GM23248 (cell line): ENCODE data around the gene ST3GAL3. TPM values are rescaled to one million over a fixed set of nuclear protein-coding genes. Genes with fewer than 3 reads are reported as not detected.

Source experiments
- DNase-seq: peaks from one replicate; pipeline ENCODE4 v3.0.0-alpha.2; 2015
- H2AFZ ChIP-seq: fragments of 200-600 bp; sonication (generic); 2 replicates; pipeline ENCODE4 v1.6.1; 2016; ENCODE audit warnings: antibody characterized with exemption
- H3F3A ChIP-seq: fragments of 200-600 bp; sonication (generic); 2 replicates; pipeline ENCODE4 v1.6.1; 2016; ENCODE audit warnings: mild to moderate bottlenecking, antibody characterized with exemption, mixed run types; ENCODE audit not compliant: insufficient read depth
- H3K27ac ChIP-seq: fragments of 200-600 bp; sonication (generic); 2 replicates; pipeline ENCODE4 v1.5.1; 2016; ENCODE audit warnings: mild to moderate bottlenecking
- H3K27me3 ChIP-seq: fragments of 200-600 bp; sonication (generic); replicated peaks from 2 replicates; pipeline ENCODE4 v1.6.1; 2016; ENCODE audit warnings: mild to moderate bottlenecking; ENCODE audit not compliant: insufficient read depth
- H3K36me3 ChIP-seq: fragments of 200-600 bp; sonication (generic); 2 replicates; pipeline ENCODE4 v1.6.1; 2016; ENCODE audit warnings: low read depth, mild to moderate bottlenecking
- H3K4me1 ChIP-seq: fragments of 200-600 bp; sonication (generic); 2 replicates; pipeline ENCODE4 v1.6.1; 2016; ENCODE audit warnings: mild to moderate bottlenecking; ENCODE audit not compliant: insufficient read depth
- H3K4me2 ChIP-seq: fragments of 200-600 bp; sonication (generic); one replicate; pipeline ENCODE4 v1.6.1; 2016; ENCODE audit warnings: mild to moderate bottlenecking; ENCODE audit not compliant: unreplicated experiment
- H3K4me3 ChIP-seq: fragments of 200-600 bp; sonication (generic); 2 replicates; pipeline ENCODE4 v1.5.1; 2016; ENCODE audit warnings: mild to moderate bottlenecking
- H3K79me2 ChIP-seq: fragments of 200-600 bp; sonication (generic); 2 replicates; pipeline ENCODE4 v1.6.1; 2016; ENCODE audit warnings: mild to moderate bottlenecking; ENCODE audit not compliant: insufficient read depth
- H3K9ac ChIP-seq: fragments of 200-600 bp; sonication (generic); 2 replicates; pipeline ENCODE4 v1.6.1; 2016; ENCODE audit warnings: mild to moderate bottlenecking
- H3K9me2 ChIP-seq: fragments of 200-600 bp; sonication (generic); 2 replicates; pipeline ENCODE4 v1.6.1; 2016; ENCODE audit warnings: mixed run types, mild to moderate bottlenecking, moderate library complexity; ENCODE audit not compliant: insufficient read depth
- H3K9me3 ChIP-seq: fragments of 200-600 bp; sonication (generic); one replicate; pipeline ENCODE4 v1.6.1; 2017; ENCODE audit warnings: low read depth
- H4K20me1 ChIP-seq: fragments of 200-600 bp; sonication (generic); 2 replicates; pipeline ENCODE4 v1.6.0; 2016; ENCODE audit not compliant: insufficient read depth
- EZH2 ChIP-seq: fragments of 200-600 bp; sonication (generic); IDR thresholded peaks from 2 replicates; pipeline ENCODE4 v1.6.1; 2018; ENCODE audit warnings: antibody characterized with exemption, mild to moderate bottlenecking; ENCODE audit not compliant: insufficient read depth, poor library complexity, severe bottlenecking
- EZH2phosphoT487 ChIP-seq: fragments of 200-600 bp; sonication (generic); IDR thresholded peaks from 2 replicates; pipeline ENCODE4 v1.6.1; 2018; ENCODE audit warnings: antibody characterized with exemption, moderate library complexity, mild to moderate bottlenecking, low read depth; ENCODE audit not compliant: insufficient read depth
- WGBS, 2 experiments: methylation state at CpG; one replicate each; pipeline ENCODE4 v1.1.6; 2015 to 2017; ENCODE audit warnings: low lambda C conversion rate in 2 of 2, low coverage in 1 of 2; ENCODE audit errors: missing lambda C conversion rate in 2 of 2; 5-methylcytosine and 5-hydroxymethylcytosine counted together
- in situ Hi-C: fragments of 300-500 bp; cut with MboI; formaldehyde crosslinking; loops from 2 replicates; pipeline ENCODE4 v1.15.0; 2020
- polyA plus RNA-seq: library from polyadenylated mRNA; unstranded; fragments of >200 nt; fragmentation: Nextera tagmentation; extraction: Ambion mirVana; gene quantifications from 2 replicates; pipeline ENCODE4 v1.2.1, GENCODE V29; 2016
- total RNA-seq: library from RNA; depleted of rRNA; stranded (reverse); fragments of >200 nt; shearing (Covaris generic); gene quantifications from 2 replicates; pipeline ENCODE4 v1.2.3, GENCODE V29; 2014; rRNA removed

The ST3GAL3 gene
- total RNA-seq = 13.8 and 13.9 TPM in 2 replicates
- polyA plus RNA-seq = 8.4 and 9.7 TPM in 2 replicates

DNA sequence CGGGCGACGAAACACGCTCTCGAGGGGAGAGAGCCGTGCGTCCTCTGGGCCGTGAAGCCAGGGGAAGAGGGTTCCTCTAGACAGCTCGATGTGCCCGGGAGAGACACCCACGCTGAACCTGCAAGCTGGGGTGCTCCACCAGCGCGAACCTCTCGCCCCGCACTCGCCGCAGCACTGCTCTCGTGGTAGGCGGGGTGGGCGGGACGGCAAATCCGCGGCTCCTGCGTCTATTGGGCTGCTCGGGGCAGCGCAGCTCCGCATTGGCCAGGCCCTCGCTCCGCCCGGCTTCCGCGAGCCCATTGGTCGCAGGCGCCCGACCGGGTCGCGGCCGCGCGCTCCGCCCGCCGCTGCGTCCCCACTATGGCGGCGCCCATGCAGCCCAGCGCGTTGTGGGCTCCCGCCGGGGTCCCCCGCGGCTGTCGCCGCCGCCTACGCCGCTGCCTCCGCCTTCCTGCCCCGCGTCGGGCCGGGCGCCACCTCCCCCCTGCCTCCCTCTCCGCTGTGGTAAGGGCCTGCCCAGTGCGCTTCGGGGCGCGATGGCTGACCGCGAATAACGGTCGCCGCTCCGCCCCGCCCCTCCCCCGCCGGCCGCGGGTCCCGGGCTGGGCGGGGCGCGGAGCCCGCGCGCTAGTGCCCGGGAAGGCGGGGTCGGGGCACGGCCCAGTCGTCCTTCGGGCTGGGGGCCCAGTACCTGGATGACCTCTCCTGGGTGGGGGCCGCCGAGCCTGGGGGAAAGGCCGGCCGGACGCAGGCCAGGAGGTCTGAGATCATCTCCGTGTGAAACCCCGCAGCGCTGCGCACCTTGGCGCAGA lies at the start of gene ST3GAL3:
ST3GAL3 (plus strand) TSS at position 347 of the 812 bp plus-strand sequence. CDS start 28,727 bp downstream, outside the sequence.
- no peaks in the 10 kb centered on the region for H3K27me3 ChIP-seq
- in situ Hi-C loops = no loop called here
- TF ChIP-seq EZH2phosphoT487 = no peak
- TF ChIP-seq EZH2 = no peak
- H3K79me2 ChIP-seq = peaks cover 36% of the 10 kb centered on the region
- H3K36me3 ChIP-seq = peaks cover 15% of the 10 kb centered on the region
- no peaks in the 10 kb centered on the region for H4K20me1 ChIP-seq
- H3K4me1 ChIP-seq = peaks cover 39% of the 10 kb centered on the region
- H2AFZ ChIP-seq = peak within 1 kb of the TSS; percentile 69
- H3K4me2 ChIP-seq = peak within 1 kb of the TSS; percentile 98
- peaks cover 52% of the 10 kb centered on the region for H3F3A ChIP-seq
- H3K9me3 ChIP-seq = no peaks in the 10 kb centered on the region
- peak within 1 kb of the TSS; percentile 72 for H3K27ac ChIP-seq
- peak; percentile 99 for DNase-seq
- no peaks in the 10 kb centered on the region for H3K9me2 ChIP-seq
- peak within 1 kb of the TSS; percentile 93 for H3K9ac ChIP-seq
- 0 to 1% methylated on average over 40 to 84 of the region's 103 CpGs for WGBS, 2 experiments
- H3K4me3 ChIP-seq = peak within 1 kb of the TSS; percentile 90

DNA sequence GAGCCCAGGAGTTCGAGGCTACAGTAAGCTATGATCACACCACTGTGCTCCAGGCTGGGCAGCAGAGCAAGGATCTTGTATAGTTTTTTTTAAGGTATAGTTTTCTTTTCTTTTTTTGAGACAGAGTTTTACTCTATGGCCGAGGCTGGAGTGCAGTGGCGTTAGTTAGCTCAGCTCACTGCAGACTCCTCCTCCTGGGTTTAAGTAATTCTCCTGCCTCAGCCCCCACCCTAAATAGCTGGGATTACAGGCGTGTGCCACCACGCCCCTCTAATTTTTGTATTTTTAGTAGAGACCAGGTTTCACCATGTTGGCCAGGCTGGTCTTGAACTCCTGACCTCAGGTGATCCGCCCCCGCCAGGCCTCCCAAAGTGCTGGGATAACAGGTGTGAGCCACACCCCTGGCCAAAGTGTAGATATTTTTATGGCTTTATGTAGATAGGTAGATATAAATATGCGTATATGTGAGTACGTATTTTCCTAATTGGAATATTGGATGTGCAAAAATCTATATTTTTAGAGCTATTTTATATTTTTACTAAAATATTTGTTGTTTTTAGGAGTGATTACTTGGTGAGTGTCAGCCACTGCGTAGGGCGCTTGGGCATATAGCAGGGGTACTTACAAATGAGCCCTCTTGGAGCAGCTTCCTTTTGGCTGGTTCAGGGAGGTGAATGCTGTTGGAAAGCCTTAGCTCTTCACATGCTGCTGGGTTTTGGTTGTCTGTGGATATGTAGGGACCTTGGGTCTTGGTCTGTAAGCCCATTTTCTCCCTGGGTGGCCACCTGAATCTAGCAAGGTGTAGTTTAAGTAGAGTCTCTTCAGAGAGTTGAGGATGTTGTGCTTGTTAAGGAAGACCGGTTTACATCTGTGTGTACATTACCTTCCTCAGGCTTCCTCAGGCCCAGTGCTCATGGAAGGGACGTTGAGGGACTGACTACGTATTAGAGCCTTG lies 47.8 kb upstream of the ST3GAL3 start:
- peaks cover 96% of the 10 kb centered on the region for H3K36me3 ChIP-seq
- no peaks in the 10 kb centered on the region for H3K9me3 ChIP-seq
- H2AFZ ChIP-seq = no peak overlapping the region
- no peak overlapping the region for H3K4me2 ChIP-seq
- H3K9me2 ChIP-seq = no peaks in the 10 kb centered on the region
- H3K4me1 ChIP-seq = no peaks in the 10 kb centered on the region
- WGBS, 2 experiments = 95 to 96% methylated on average over 14 of the region's 14 CpGs
- H3K4me3 ChIP-seq = no peak overlapping the region
- no peak overlapping the region for H3K27ac ChIP-seq
- H3F3A ChIP-seq = peaks cover under 1% of the 10 kb centered on the region; the same call in 1 of the 2 replicates
- no peaks in the 10 kb centered on the region for H3K27me3 ChIP-seq
- DNase-seq = no peak
- in situ Hi-C loops = loop anchor here (25.0 kb wide), 1 partner anchor 422 kb away; no protein-coding TSS in a partner anchor
- no peaks in the 10 kb centered on the region; the same call in 1 of the 2 replicates for H4K20me1 ChIP-seq
- H3K79me2 ChIP-seq = peaks cover 81% of the 10 kb centered on the region
- no peak for TF ChIP-seq EZH2
- no peak for TF ChIP-seq EZH2phosphoT487
- no peak overlapping the region for H3K9ac ChIP-seq

GRCh38 chr1:43660355-43660754 lies 47.0 kb upstream of the ST3GAL3 start:
- WGBS, 2 experiments = 85 to 91% methylated on average over 4 of the region's 4 CpGs

DNA sequence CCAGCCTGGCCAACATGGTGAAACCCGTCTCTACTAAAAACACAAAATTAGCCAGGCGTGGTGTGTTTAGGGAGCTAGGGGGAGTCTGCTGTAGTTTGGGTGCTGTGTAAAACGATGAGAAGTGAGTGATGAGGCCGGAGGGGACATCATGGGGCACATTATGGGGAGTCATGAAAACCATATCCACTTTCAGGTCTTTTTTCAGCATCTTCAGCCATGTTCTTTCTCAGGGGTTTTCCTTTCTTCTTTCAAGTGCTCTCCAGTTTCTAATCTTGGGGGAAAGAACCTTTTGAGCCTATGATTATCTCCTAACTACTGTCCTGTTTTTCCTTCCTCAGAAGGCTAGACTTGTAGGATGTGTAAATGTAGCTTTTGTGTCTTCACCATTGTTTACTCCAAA lies 43.0 kb upstream of the ST3GAL3 start:
- Histone ChIP-seq H3K27me3 (no peaks in the 10 kb centered on the region), H3K27ac (no peak overlapping the region), H3K4me1 (peaks cover 9% of the 10 kb centered on the region), H3K4me2 (no peak overlapping the region), H3K79me2 (peaks cover 58% of the 10 kb centered on the region), H3K4me3 (no peak overlapping the region), H2AFZ (no peak overlapping the region), H3K9me2 (no peaks in the 10 kb centered on the region), H3F3A (peaks cover 47% of the 10 kb centered on the region), H4K20me1 (no peaks in the 10 kb centered on the region), H3K36me3 (peaks cover 95% of the 10 kb centered on the region), H3K9ac (no peak overlapping the region), H3K9me3 (no peaks in the 10 kb centered on the region)
- DNase-seq = no peak
- WGBS, 2 experiments = 88 to 90% methylated on average over 3 to 4 of the region's 4 CpGs
- in situ Hi-C loops = loop anchor here (25.0 kb wide), 1 partner anchor 427 kb away; no protein-coding TSS in a partner anchor
- TF ChIP-seq EZH2 = no peak
- no peak for TF ChIP-seq EZH2phosphoT487

More at GRCh38 chr1:43660355-43660754, 47.0 kb upstream of the ST3GAL3 start:
- no peaks in the 10 kb centered on the region for H3K9me2 ChIP-seq
- no peak overlapping the region for H3K4me2 ChIP-seq
- no peak overlapping the region for H3K27ac ChIP-seq
- peaks cover 95% of the 10 kb centered on the region for H3K36me3 ChIP-seq
- H3K9ac ChIP-seq = no peak overlapping the region
- TF ChIP-seq EZH2 (no peak), EZH2phosphoT487 (no peak)
- no peaks in the 10 kb centered on the region for H3K9me3 ChIP-seq
- in situ Hi-C loops = loop anchor here (25.0 kb wide), 1 partner anchor 423 kb away; no protein-coding TSS in a partner anchor
- no peaks in the 10 kb centered on the region for H3K4me1 ChIP-seq
- no peak overlapping the region for H3K4me3 ChIP-seq
- peaks cover 81% of the 10 kb centered on the region for H3K79me2 ChIP-seq
- no peak overlapping the region for H2AFZ ChIP-seq
- peaks cover 7% of the 10 kb centered on the region; the same call in 1 of the 2 replicates for H3F3A ChIP-seq
- DNase-seq = no peak
- H3K27me3 ChIP-seq = no peaks in the 10 kb centered on the region
- H4K20me1 ChIP-seq = no peaks in the 10 kb centered on the region; the same call in 1 of the 2 replicates
